Activated naive CD4-positive, alpha-beta T cell treated with anti-CD3 and anti-CD28 coated beads, Interleukin-2, amount 10 ng/mL, durations not matched to agents 7 days and 5 days (primary cell): ENCODE results near the gene NELFCD.

Experiments
- CTCF ChIA-PET: fragments of 350-600 bp; sonication (Branson Sonifier 250); formaldehyde crosslinking; loops from one replicate; lab custom pipeline; 2021; ENCODE audit warnings: antibody characterized with exemption; lab: Charles Lee
- DNase-seq: peaks from one replicate; pipeline ENCODE4 v3.0.0-alpha.2; 2020
- H3K27ac Mint-ChIP-seq: one replicate; pipeline ENCODE4 v1.8.0; 2021; ENCODE audit warnings: mild to moderate bottlenecking, moderate library complexity, mixed read lengths
- H3K27me3 Mint-ChIP-seq: one replicate; pipeline ENCODE4 v1.8.0; 2021; ENCODE audit warnings: mild to moderate bottlenecking, mixed read lengths
- H3K36me3 Mint-ChIP-seq: one replicate; pipeline ENCODE4 v1.8.0; 2021; ENCODE audit warnings: mixed read lengths
- H3K4me1 Mint-ChIP-seq: one replicate; pipeline ENCODE4 v1.8.0; 2021; ENCODE audit warnings: mixed read lengths
- H3K4me3 Mint-ChIP-seq: one replicate; pipeline ENCODE4 v1.8.0; 2021; ENCODE audit warnings: mild to moderate bottlenecking, moderate library complexity, mixed read lengths
- H3K9me3 Mint-ChIP-seq: one replicate; pipeline ENCODE4 v1.8.0; 2021; ENCODE audit warnings: mixed read lengths

The NELFCD gene

DNA sequence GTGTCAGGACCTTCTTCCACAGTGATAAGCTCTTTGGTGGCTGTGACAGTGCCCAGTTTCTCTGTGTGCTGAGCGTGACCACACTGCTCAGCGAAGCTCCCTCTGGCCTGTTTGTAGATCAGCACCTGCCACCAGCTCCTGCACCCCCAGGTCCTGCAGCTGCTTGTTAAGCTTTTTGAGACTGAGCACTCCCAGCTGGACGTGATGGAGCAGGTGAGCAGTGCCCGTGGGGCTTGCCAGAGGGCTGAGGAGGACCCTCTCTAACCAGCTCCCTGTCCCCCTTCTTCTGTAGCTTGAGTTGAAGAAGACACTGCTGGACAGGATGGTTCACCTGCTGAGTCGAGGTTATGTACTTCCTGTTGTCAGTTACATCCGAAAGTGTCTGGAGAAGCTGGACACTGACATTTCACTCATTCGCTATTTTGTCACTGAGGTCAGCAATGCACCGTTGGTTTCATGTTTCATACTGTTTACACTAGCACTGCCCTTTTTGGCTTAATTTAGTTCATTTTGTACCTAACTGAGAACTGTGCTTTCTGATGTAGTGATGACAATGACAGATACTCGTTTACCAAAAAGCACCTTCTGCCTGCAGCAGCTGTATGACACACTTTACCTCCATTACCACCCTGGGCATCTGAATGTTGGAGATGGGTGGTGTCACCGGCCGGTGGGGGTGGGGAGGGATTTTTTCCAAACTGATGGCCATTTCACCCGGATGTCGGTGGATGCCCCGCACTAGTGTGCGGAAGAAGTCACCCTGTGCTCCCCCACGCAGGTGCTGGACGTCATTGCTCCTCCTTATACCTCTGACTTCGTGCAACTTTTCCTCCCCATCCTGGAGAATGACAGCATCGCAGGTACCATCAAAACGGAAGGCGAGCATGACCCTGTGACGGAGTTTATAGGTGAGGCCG, 12.5 kb downstream of the NELFCD start:
- H3K4me1 Mint-ChIP-seq: peaks cover 2% of the 10 kb centered on the region
- H3K36me3 Mint-ChIP-seq: peaks cover 68% of the 10 kb centered on the region
- H3K4me3 Mint-ChIP-seq: no peak overlapping the region
- peak overlapping the region; percentile 49 for H3K27ac Mint-ChIP-seq
- no peaks in the 10 kb centered on the region for H3K27me3 Mint-ChIP-seq
- CTCF ChIA-PET: no interaction called here
- no peak for DNase-seq
- no peaks in the 10 kb centered on the region for H3K9me3 Mint-ChIP-seq

- Mint-ChIP-seq H3K27me3 (no peaks in the 10 kb centered on the region), H3K4me3 (no peak overlapping the region), H3K9me3 (no peaks in the 10 kb centered on the region), H3K4me1 (peaks cover 2% of the 10 kb centered on the region), H3K36me3 (peaks cover 63% of the 10 kb centered on the region), H3K27ac (no peak overlapping the region)
- no peak for DNase-seq
- CTCF ChIA-PET: no interaction called here
These were observed 13.5 kb downstream of the NELFCD start for GRCh38 chr20:58994390-58995159.

DNA sequence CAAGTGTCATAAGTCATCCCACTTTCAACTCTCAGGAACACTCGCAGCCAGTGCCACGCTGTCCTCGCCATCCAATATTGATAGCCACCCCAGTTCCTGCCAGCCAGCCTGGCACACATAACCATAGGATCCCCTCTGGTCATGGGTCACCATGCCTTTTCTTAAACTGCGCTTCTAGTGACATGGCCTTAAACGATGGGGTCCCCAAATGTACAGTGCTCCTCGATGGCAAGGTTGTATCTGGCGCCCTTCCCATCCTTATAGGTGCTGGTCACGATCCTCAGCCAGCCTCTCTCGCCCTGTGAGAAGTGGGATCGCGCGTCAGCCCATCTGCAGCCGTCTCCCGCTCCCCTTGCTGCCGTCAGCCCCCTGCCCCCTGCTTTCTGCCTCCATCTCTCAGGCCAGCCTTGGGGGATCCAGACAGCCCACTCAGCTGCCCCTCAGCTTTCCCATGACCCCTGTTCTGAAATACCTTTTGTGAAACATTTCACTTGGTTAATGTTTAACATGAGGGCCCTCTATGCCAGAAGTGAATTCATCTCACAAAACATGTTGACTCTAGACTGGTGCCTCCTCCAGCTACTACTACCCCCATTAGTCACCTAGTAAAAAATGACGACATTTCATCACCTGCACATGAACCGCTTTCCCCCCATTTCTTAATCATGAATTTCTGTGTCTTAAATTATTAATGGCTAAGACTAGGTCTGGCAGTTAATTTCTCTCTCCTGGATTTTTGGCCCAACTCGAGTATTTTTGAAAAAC, 14.6 kb downstream of the NELFCD start:
- DNase-seq: no peak
- Mint-ChIP-seq H3K27ac (peak overlapping the region; percentile 56), H3K27me3 (no peaks in the 10 kb centered on the region), H3K36me3 (peaks cover 61% of the 10 kb centered on the region), H3K4me1 (peaks cover 2% of the 10 kb centered on the region), H3K4me3 (no peak overlapping the region), H3K9me3 (no peaks in the 10 kb centered on the region)
- CTCF ChIA-PET: interaction anchor here (1.4 kb wide), 1 partner anchor 212 kb away, joined by 4 read pairs; no protein-coding TSS in a partner anchor

DNA sequence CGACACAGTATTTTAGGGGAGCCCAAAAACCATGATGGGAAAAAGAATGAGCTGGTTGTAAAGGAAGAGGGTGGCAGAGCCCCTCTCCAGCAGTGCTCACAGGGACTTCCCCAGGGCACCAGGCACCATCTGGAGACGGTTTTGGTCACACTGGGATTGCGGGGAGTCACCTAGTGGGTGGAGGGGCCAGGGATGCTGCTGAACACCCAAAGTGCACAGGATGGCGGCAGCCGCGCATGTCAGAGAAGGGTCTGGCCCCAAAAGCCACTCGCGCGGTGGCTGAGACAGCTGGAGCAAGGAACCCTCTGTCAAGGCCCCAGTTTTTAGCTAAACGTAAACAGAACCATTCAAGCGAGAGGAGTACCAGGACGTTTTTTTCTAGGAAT, 15.2 kb downstream of the NELFCD start:
- H3K27ac Mint-ChIP-seq: no peak overlapping the region
- CTCF ChIA-PET: interaction anchor here (1.4 kb wide), 1 partner anchor 211 kb away, joined by 4 read pairs; no protein-coding TSS in a partner anchor
- H3K9me3 Mint-ChIP-seq: no peaks in the 10 kb centered on the region
- peaks cover 2% of the 10 kb centered on the region for H3K4me1 Mint-ChIP-seq
- H3K27me3 Mint-ChIP-seq: no peaks in the 10 kb centered on the region
- no peak for DNase-seq
- no peak overlapping the region for H3K4me3 Mint-ChIP-seq
- H3K36me3 Mint-ChIP-seq: peaks cover 59% of the 10 kb centered on the region

GRCh38 chr20:58997141-58997770, 16.2 kb downstream of the NELFCD start:
- no peaks in the 10 kb centered on the region for H3K9me3 Mint-ChIP-seq
- no peak for DNase-seq
- H3K36me3 Mint-ChIP-seq: peaks cover 60% of the 10 kb centered on the region
- H3K4me1 Mint-ChIP-seq: peaks cover 3% of the 10 kb centered on the region
- no peak overlapping the region for H3K27ac Mint-ChIP-seq
- no peaks in the 10 kb centered on the region for H3K27me3 Mint-ChIP-seq
- no peak overlapping the region for H3K4me3 Mint-ChIP-seq
- CTCF ChIA-PET: no interaction called here

DNA sequence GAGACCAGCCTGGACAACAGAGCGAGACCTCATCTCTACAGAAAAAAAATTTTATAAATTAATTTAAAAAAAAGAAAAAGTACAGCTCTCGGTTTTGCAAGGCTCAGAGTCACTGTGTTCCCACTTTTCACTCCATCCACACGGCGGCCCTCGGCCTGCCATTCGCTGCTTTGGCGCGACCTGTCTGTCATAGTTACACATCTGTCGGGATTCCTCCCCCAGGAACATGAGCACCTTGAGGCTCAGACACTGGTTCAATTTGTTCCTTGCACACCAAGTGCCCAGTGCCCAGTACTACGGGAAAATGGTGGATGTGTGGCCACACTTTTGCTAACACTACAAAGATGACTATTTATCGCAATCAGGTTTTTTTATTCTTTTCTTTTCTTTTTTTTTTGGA, 17.6 kb downstream of the NELFCD start:
- H3K27me3 Mint-ChIP-seq: no peaks in the 10 kb centered on the region
- H3K4me3 Mint-ChIP-seq: no peak overlapping the region
- no peaks in the 10 kb centered on the region for H3K9me3 Mint-ChIP-seq
- no peak for DNase-seq
- no peak overlapping the region for H3K27ac Mint-ChIP-seq
- peaks cover 16% of the 10 kb centered on the region for H3K4me1 Mint-ChIP-seq
- CTCF ChIA-PET: no interaction called here
- peaks cover 60% of the 10 kb centered on the region for H3K36me3 Mint-ChIP-seq

DNA sequence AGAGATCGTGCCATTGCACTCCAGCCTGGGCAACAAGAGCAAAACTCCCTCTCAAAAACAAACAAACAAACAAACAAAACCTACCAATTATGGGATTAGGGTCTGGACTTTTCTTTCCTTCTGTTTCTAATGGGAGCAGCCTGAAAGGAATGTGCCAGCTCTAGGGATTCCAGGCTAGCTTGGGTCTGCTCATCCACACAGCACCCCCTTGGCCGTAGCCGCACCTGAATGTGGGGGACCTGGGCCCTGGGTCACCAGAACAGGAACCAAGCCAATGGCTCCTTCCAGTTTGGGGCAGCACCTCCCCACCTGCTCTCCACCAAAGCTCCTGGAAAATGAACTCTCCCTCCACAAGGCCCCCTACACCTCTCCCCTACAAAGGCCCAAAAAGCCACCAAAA, 19.3 kb downstream of the NELFCD start:
- Mint-ChIP-seq H3K36me3 (peaks cover 53% of the 10 kb centered on the region), H3K27me3 (no peaks in the 10 kb centered on the region), H3K27ac (no peak overlapping the region), H3K4me3 (no peak overlapping the region), H3K4me1 (peaks cover 32% of the 10 kb centered on the region), H3K9me3 (no peaks in the 10 kb centered on the region)
- CTCF ChIA-PET: no interaction called here
- DNase-seq: no peak

DNA sequence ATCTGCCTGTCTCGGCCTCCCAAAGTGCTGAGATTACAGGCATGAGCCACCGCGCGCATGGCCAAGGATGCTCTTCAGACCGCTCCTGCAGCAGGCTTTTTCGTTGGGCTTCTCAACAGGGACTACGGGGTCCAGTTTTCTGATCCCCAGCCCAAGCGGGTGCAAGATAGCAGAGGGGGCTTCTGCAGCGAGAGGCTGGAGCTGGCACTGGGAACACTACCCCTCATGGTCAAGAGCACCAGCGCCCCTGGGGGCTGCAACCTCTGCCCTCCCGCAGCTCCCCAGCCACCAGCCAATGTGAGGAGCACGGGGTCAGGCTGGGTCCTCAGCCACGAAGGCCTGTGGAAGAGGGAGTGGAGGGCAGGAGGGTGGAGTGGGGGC, 20.0 kb downstream of the NELFCD start:
- no peak for DNase-seq
- H3K36me3 Mint-ChIP-seq: peaks cover 46% of the 10 kb centered on the region

GRCh38 chr20:59001449-59002171, 20.6 kb downstream of the NELFCD start:
- Mint-ChIP-seq H3K4me3 (no peak overlapping the region), H3K27ac (peak overlapping the region; percentile 37), H3K4me1 (peaks cover 41% of the 10 kb centered on the region), H3K36me3 (peaks cover 43% of the 10 kb centered on the region), H3K9me3 (no peaks in the 10 kb centered on the region), H3K27me3 (no peaks in the 10 kb centered on the region)
- no peak for DNase-seq
- CTCF ChIA-PET: no interaction called here

More for the DNA sequence above, 20.0 kb downstream of the NELFCD start:
- no peaks in the 10 kb centered on the region for H3K9me3 Mint-ChIP-seq
- peaks cover 38% of the 10 kb centered on the region for H3K4me1 Mint-ChIP-seq
- H3K4me3 Mint-ChIP-seq: no peak overlapping the region
- H3K27me3 Mint-ChIP-seq: no peaks in the 10 kb centered on the region
- CTCF ChIA-PET: no interaction called here
- no peak overlapping the region for H3K27ac Mint-ChIP-seq

- Mint-ChIP-seq H3K27me3 (no peaks in the 10 kb centered on the region), H3K4me1 (peaks cover 41% of the 10 kb centered on the region), H3K27ac (peak overlapping the region; percentile 1), H3K4me3 (no peak overlapping the region), H3K36me3 (peaks cover 39% of the 10 kb centered on the region), H3K9me3 (no peaks in the 10 kb centered on the region)
- DNase-seq: no peak
- CTCF ChIA-PET: no interaction called here
These were observed 21.3 kb downstream of the NELFCD start for GRCh38 chr20:59002388-59002787.

- H3K27me3 Mint-ChIP-seq: peaks cover under 1% of the 10 kb centered on the region
- H3K4me3 Mint-ChIP-seq: no peak overlapping the region
- H3K9me3 Mint-ChIP-seq: no peaks in the 10 kb centered on the region
- no peak for DNase-seq
- H3K36me3 Mint-ChIP-seq: peaks cover 35% of the 10 kb centered on the region
- CTCF ChIA-PET: no interaction called here
- H3K4me1 Mint-ChIP-seq: peaks cover 43% of the 10 kb centered on the region
- H3K27ac Mint-ChIP-seq: peak overlapping the region; percentile 24
These were observed 21.9 kb downstream of the NELFCD start for GRCh38 chr20:59002874-59003399.

DNA sequence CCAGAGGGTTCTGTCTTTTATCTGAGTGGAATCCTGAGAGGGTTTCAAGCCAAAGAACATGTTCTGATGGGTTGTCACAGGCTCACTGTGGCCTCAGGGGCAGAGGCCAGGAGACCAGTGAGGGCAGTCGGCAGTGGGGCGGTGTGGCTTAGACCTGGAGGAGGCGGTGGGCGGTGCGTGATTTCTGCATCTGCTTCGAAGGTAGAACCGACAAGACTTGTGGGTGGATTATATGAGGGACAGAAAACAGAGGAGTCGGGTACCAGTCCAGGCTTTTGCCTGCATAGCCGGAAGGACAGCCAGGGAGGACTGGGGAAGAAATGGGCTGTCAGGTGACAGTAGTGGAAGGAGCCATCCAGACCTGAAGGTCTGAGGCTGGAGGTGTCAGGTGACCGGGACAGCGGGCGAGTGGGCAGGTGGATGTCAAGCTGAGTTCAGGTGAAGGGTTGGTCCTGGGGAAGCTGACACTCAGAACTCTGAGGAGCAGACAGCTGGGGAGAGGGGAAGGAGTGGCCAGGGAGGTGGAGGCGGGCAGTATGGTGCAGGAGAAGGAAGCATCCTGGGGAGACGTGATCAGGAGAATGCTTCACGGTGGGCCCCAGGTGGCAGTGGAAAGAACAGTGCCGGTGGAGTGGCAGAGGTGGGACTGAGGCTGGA, 22.9 kb downstream of the NELFCD start:
- H3K36me3 Mint-ChIP-seq: peaks cover 32% of the 10 kb centered on the region
- H3K9me3 Mint-ChIP-seq: no peaks in the 10 kb centered on the region
- H3K27me3 Mint-ChIP-seq: peaks cover 11% of the 10 kb centered on the region
- CTCF ChIA-PET: no interaction called here
- H3K4me3 Mint-ChIP-seq: peak overlapping the region; percentile 79
- peak overlapping the region; percentile 62 for H3K27ac Mint-ChIP-seq
- H3K4me1 Mint-ChIP-seq: peaks cover 43% of the 10 kb centered on the region
- DNase-seq: no peak

DNA sequence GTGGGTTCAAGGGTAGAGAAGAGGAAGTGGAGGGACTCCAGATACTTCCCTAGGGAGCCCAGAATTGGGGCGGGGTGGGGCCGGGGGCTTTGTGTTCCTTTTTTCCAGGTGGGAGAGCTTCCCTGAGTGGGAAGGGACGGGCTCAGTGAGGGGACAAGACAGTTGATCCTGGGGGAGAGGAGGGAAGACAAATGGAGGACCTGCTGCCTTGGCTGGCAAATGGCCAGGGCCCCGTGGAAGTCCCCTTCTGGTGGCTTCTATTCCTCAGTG, 23.4 kb downstream of the NELFCD start:
- no peaks in the 10 kb centered on the region for H3K9me3 Mint-ChIP-seq
- peak overlapping the region; percentile 79 for H3K4me3 Mint-ChIP-seq
- CTCF ChIA-PET: no interaction called here
- H3K36me3 Mint-ChIP-seq: peaks cover 30% of the 10 kb centered on the region
- no peak for DNase-seq
- peaks cover 16% of the 10 kb centered on the region for H3K27me3 Mint-ChIP-seq
- peak overlapping the region; percentile 89 for H3K27ac Mint-ChIP-seq
- H3K4me1 Mint-ChIP-seq: peaks cover 43% of the 10 kb centered on the region
